Measurements from ENCODE around the gene HACD2. TPM values are rescaled to one million over a fixed set of nuclear protein-coding genes. Genes with fewer than 3 reads are reported as not detected.

The HACD2 gene
- total and polyA plus RNA-seq, 10 of the 15 experiments (the other 5 are each of a cell fraction or from before 2014, with no cell fraction given), result 9.1 to 30.0 (median 18.8) TPM

- CTCF ChIA-PET, result interaction anchor here (0.7 to 2.6 kb wide), 18 partner anchors 8 to 1119 kb away, joined by 3 to 13 read pairs (median 6); no protein-coding TSS in a partner anchor
- no peak for FAIRE-seq
- Histone ChIP-seq H3K9ac (ENCODE audit: control insufficient read depth, insufficient read depth, low read length) (no peak overlapping the region), H3K27me3 (replicated peaks in 1 of 2; ENCODE audit: control insufficient read depth in 2 of 2, insufficient read depth in 2 of 2, low read length in 1 of 2) (no peaks in the 10 kb centered on the region), H3K36me3 (ENCODE audit: control insufficient read depth in 2 of 2, insufficient read depth in 2 of 2, low read length in 1 of 2) (peaks cover 3 to 7% of the 10 kb centered on the region in 2 experiments; a peak in 2 of 4 replicates), H3K27ac (ENCODE audit: control insufficient read depth, insufficient read depth) (no peak overlapping the region), H3K4me2 (ENCODE audit: control insufficient read depth, insufficient read depth) (no peak overlapping the region), H3K9me3 (replicated peaks; ENCODE audit: control insufficient read depth, insufficient read depth, low read length) (no peaks in the 10 kb centered on the region; the same call in 2 of the 3 replicates), H2AFZ (ENCODE audit: control insufficient read depth, low read depth, low read length) (no peak overlapping the region), H3K79me2 (ENCODE audit: control insufficient read depth, insufficient read depth, low read length) (no peaks in the 10 kb centered on the region), H3K4me3 (no peak overlapping the region), H3K4me1 (ENCODE audit: control insufficient read depth, insufficient read depth, low read length) (no peaks in the 10 kb centered on the region), H4K20me1 (ENCODE audit: control insufficient read depth, insufficient read depth) (no peaks in the 10 kb centered on the region)
- DNase-seq (ENCODE audit: low read depth, low spot score), result no peak
- TF ChIP-seq, protein P1, sequence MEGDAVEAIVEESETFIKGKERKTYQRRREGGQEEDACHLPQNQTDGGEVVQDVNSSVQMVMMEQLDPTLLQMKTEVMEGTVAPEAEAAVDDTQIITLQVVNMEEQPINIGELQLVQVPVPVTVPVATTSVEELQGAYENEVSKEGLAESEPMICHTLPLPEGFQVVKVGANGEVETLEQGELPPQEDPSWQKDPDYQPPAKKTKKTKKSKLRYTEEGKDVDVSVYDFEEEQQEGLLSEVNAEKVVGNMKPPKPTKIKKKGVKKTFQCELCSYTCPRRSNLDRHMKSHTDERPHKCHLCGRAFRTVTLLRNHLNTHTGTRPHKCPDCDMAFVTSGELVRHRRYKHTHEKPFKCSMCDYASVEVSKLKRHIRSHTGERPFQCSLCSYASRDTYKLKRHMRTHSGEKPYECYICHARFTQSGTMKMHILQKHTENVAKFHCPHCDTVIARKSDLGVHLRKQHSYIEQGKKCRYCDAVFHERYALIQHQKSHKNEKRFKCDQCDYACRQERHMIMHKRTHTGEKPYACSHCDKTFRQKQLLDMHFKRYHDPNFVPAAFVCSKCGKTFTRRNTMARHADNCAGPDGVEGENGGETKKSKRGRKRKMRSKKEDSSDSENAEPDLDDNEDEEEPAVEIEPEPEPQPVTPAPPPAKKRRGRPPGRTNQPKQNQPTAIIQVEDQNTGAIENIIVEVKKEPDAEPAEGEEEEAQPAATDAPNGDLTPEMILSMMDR (IDR thresholded peaks at IDR 0.05 in 2 of 3, conservative IDR thresholded peaks at IDR 0.05 in 1 of 3; ENCODE audit: control insufficient read depth in 2 of 3, extremely low read depth in 1 of 3, insufficient read depth in 1 of 3, low read depth in 3 of 3, low read length in 3 of 3), result peak; percentile 58 to 66 (median 60); a peak in 5 of 6 replicates
- TF ChIP-seq DPF2 (IDR thresholded peaks at IDR 0.05) (no peak), ZNF622 (IDR thresholded peaks at IDR 0.05) (no peak), YY1 (IDR thresholded peaks at IDR 0.05; ENCODE audit: low read depth, low read length) (no peak), RAD21 (IDR thresholded peaks at IDR 0.05; ENCODE audit: insufficient read depth, low read depth, low read length) (peak; percentile 56)
- peak; percentile 38; the same call in 2 of the 3 replicates for ATAC-seq
- in situ Hi-C loops (cut with MboI), result no loop called here
- WGBS (ENCODE audit: insufficient coverage, insufficient replicate concordance, low lambda C conversion rate, missing lambda C conversion rate), result 0% methylated on average over 2 of the region's 2 CpGs
- intact Hi-C loops (cut with micrococcal nuclease; ENCODE audit: unreplicated experiment), result no loop called here
- POLR2A ChIA-PET, result no interaction called here
- SMC1A ChIA-PET (ENCODE audit: uncharacterized antibody, unreplicated experiment), result interaction anchor here (0.7 to 1.7 kb wide), 5 partner anchors 58 to 729 kb away, joined by 3 to 5 read pairs (median 3); no protein-coding TSS in a partner anchor
- no TSS peak for BruUV-seq (replicated peaks)
- RAD21 ChIA-PET (ENCODE audit: unreplicated experiment), result no interaction called here
Observed at GRCh38 chr3:123552095-123552714, 32.6 kb downstream of the HACD2 start.
